K562 (cell line): ENCODE data around the gene NAV2. TPM values are rescaled to one million over a fixed set of nuclear protein-coding genes. Genes with fewer than 3 reads are reported as not detected.
A peak's percentile ranks its signal among the peaks of the same experiment; 100 is the strongest.

ENCODE experiments used
- ATAC-seq: fragments of 200-7000 bp; cut with Tn5 transposase; 3 replicates; pipeline ENCODE4 v1.9.1; 2020; ENCODE audit warnings: moderate library complexity
- BruUV-seq: library from RNA; stranded (reverse); fragments of 400-500 nt; replicated peaks from 2 replicates; lab custom pipeline; 2021; lab: Mats Ljungman, UMichigan
- CTCF ChIA-PET: fragments of 300-600 bp; formaldehyde crosslinking; extraction: SDS; loops from one replicate; lab custom pipeline; 2021; ENCODE audit warnings: low intra/inter-chr PET ratio; lab: Yijun Ruan, JAX
- POLR2A ChIA-PET: fragments of 300-600, 350-650 bp; sonication (Branson Sonifier 250); formaldehyde crosslinking; extraction: SDS; loops from one replicate; lab custom pipeline; 2021; ENCODE audit warnings: antibody characterized with exemption, inconsistent platforms; lab: Yijun Ruan, JAX
- DNase-seq, 4 experiments: peaks; one replicate each; pipeline versions ENCODE4 v3.0.0 to v3.0.0-alpha.2; 2011 to 2018; ENCODE audit warnings: low spot score in 3 of 4, mixed read lengths in 3 of 4; ENCODE audit errors: extremely low read depth in 1 of 4
- FAIRE-seq: peaks from 2 replicates; lab custom pipeline; 2011; peaks lifted over from hg19 to GRCh38; lab: Jason Lieb, UNC
- H2AFZ ChIP-seq: 2 replicates; pipeline ENCODE4 v1.6.0; 2011; ENCODE audit warnings: low read depth, low read length, control low read depth, inconsistent platforms
- H3K27ac ChIP-seq: fragments of 200-600 bp; 3 replicates; pipeline ENCODE4 v1.8.0; 2011; ENCODE audit warnings: low read depth, mild to moderate bottlenecking, control low read depth, inconsistent platforms, low read length, moderate library complexity, mixed read lengths; ENCODE audit errors: extremely low read depth
- H3K27me3 ChIP-seq, 2 experiments: fragments of 300-600 bp in 1 of 2; 2 replicates in 1 of 2; 3 replicates in 1 of 2; pipeline versions ENCODE4 v1.6.0 to v1.8.0; 2011; ENCODE audit warnings: inconsistent platforms in 2 of 2, low read length in 2 of 2, mild to moderate bottlenecking in 1 of 2, mixed read lengths in 1 of 2, moderate library complexity in 1 of 2; ENCODE audit not compliant: control insufficient read depth in 2 of 2, insufficient read depth in 2 of 2
- H3K36me3 ChIP-seq: fragments of 300-600 bp; 3 replicates; pipeline ENCODE4 v1.8.0; 2011; ENCODE audit warnings: mild to moderate bottlenecking, low read length, inconsistent platforms; ENCODE audit not compliant: control insufficient read depth, insufficient read depth
- H3K4me1 ChIP-seq, 2 experiments: fragments of 200-600 bp in 1 of 2; replicated peaks in 1 of 2; 2 replicates in 1 of 2; 3 replicates in 1 of 2; pipeline versions ENCODE4 v1.5.1 to v1.8.0; 2011; ENCODE audit warnings: inconsistent platforms in 2 of 2, low read length in 2 of 2, mild to moderate bottlenecking in 1 of 2, mixed read lengths in 1 of 2, moderate library complexity in 1 of 2; ENCODE audit not compliant: control insufficient read depth in 2 of 2, insufficient read depth in 2 of 2
- H3K4me2 ChIP-seq: 2 replicates; pipeline ENCODE4 v1.6.1; 2011; ENCODE audit warnings: low read length, control low read depth, inconsistent platforms, mixed read lengths; ENCODE audit not compliant: insufficient read depth
- H3K4me3 ChIP-seq: fragments of 200-600 bp; sonication (generic), shearing (Covaris generic); 2 replicates; pipeline ENCODE4 v1.5.1; 2016; ENCODE audit warnings: control low read depth, inconsistent platforms
- H3K79me2 ChIP-seq: fragments of 200-600 bp; 3 replicates; pipeline ENCODE4 v1.8.0; 2011; ENCODE audit warnings: low read length, inconsistent platforms; ENCODE audit not compliant: control insufficient read depth, insufficient read depth
- H3K9ac ChIP-seq, 2 experiments: 2 replicates each; pipeline versions ENCODE4 v1.6.0 to v1.6.1; 2011; ENCODE audit warnings: low read depth in 2 of 2, low read length in 2 of 2, control low read depth in 1 of 2, inconsistent platforms in 1 of 2, mild to moderate bottlenecking in 1 of 2, mixed read lengths in 1 of 2; ENCODE audit not compliant: insufficient read depth in 1 of 2
- H3K9me1 ChIP-seq: one replicate; pipeline ENCODE4 v1.6.0; 2011; ENCODE audit warnings: inconsistent platforms, mild to moderate bottlenecking, low read length, moderate library complexity; ENCODE audit not compliant: control insufficient read depth, insufficient read depth
- H3K9me3 ChIP-seq: replicated peaks from 2 replicates; pipeline ENCODE4 v1.5.1; 2011; ENCODE audit warnings: low read depth, low read length, inconsistent platforms; ENCODE audit not compliant: control insufficient read depth, insufficient read depth
- H4K20me1 ChIP-seq: replicated peaks from 2 replicates; pipeline ENCODE4 v1.6.1; 2011; ENCODE audit warnings: low read length, inconsistent platforms, mixed read lengths; ENCODE audit not compliant: control insufficient read depth, insufficient read depth
- CHD2 ChIP-seq: IDR thresholded peaks from 2 replicates; pipeline ENCODE4 v1.6.1; 2011; ENCODE audit warnings: low read depth, low read length
- ELF1 ChIP-seq: fragments of 200-800 bp; sonication (Bioruptor generic); IDR thresholded peaks from 2 replicates; pipeline ENCODE4 v1.6.1; 2016; ENCODE audit warnings: missing genetic modification characterization, missing compliant biosample characterization
- ETS2 ChIP-seq: IDR thresholded peaks from 2 replicates; pipeline ENCODE4 v1.6.1; 2016; ENCODE audit warnings: borderline replicate concordance, missing genetic modification characterization, mild to moderate bottlenecking, moderate library complexity, missing compliant biosample characterization; ENCODE audit not compliant: poor library complexity, severe bottlenecking
- FIP1L1 ChIP-seq: fragments of 200-400 bp; formaldehyde crosslinking; IDR thresholded peaks from 2 replicates; pipeline ENCODE4 v1.6.1; 2018; ENCODE audit warnings: mild to moderate bottlenecking, low read depth, low read length; ENCODE audit not compliant: poor library complexity, severe bottlenecking
- FOXJ3 ChIP-seq: sonication (generic); formaldehyde crosslinking; IDR thresholded peaks from 2 replicates; pipeline ENCODE4 v1.4.0; 2020; ENCODE audit warnings: mild to moderate bottlenecking, missing genetic modification reagents
- HNRNPUL1 ChIP-seq: fragments of 200-400 bp; formaldehyde crosslinking; IDR thresholded peaks from 2 replicates; pipeline ENCODE4 v1.6.1; 2017; ENCODE audit warnings: low read length
- NRF1 ChIP-seq, 2 experiments: fragments of 450-650 bp; IDR thresholded peaks in 1 of 2; conservative IDR thresholded peaks in 1 of 2; 2 replicates each; pipeline ENCODE4 v1.6.1; 2014; ENCODE audit warnings: mild to moderate bottlenecking in 2 of 2
- SNIP1 ChIP-seq: fragments of 450-650 bp; IDR thresholded peaks from 2 replicates; pipeline ENCODE4 v1.7.1; 2017; ENCODE audit warnings: low read depth, mild to moderate bottlenecking
- ZFP30 ChIP-seq: fragments of 250-450 bp; sonication (Bioruptor Pico); IDR thresholded peaks from 2 replicates; pipeline ENCODE4 v1.8.0; 2022; ENCODE audit warnings: moderate library complexity, mild to moderate bottlenecking, inconsistent platforms, borderline replicate concordance
- ZNF668 ChIP-seq: fragments of 250-450 bp; sonication (Bioruptor Pico); IDR thresholded peaks from 2 replicates; pipeline ENCODE4 v1.8.0; 2022; ENCODE audit warnings: mild to moderate bottlenecking, inconsistent platforms
- ZNF780A ChIP-seq: fragments of 250-450 bp; sonication (Bioruptor Pico); IDR thresholded peaks from 2 replicates; pipeline ENCODE4 v1.5.0; 2021; ENCODE audit warnings: mild to moderate bottlenecking
- WGBS: fragments of 100-300 bp; shearing (Covaris generic); methylation state at CpG from one replicate; pipeline ENCODE4 v1.1.6; 2016; ENCODE audit warnings: low coverage, mixed read lengths; ENCODE audit not compliant: insufficient coverage; ENCODE audit errors: missing lambda C conversion rate; 5-methylcytosine and 5-hydroxymethylcytosine counted together
- in situ Hi-C: fragments of 300-500 bp; cut with MboI; formaldehyde crosslinking; loops from 4 replicates; pipeline ENCODE4 v1.15.0; 2018; ENCODE audit warnings: inconsistent platforms, mixed read lengths
- intact Hi-C: fragments of 100-400 bp; cut with micrococcal nuclease; formaldehyde crosslinking; loops from 2 replicates; pipeline ENCODE4 v1.14.2; 2022
- polyA plus RNA-seq, 8 experiments: library from polyadenylated mRNA; depleted of rRNA in 4 of 8; stranded (reverse) in 5 of 8; unstranded in 3 of 8; fragments of >200 nt; fragmentation: Nextera tagmentation in 2 of 8; fragmentation: Illumina TruSeq in 1 of 8; extraction: Ambion mirVana in 2 of 8; extraction: Trizol in 1 of 8; gene quantifications; 2 replicates each; pipeline versions ENCODE4 v1.2.1 to v1.2.3, GENCODE V29; 2011 to 2014; ENCODE audit warnings: inconsistent platforms in 1 of 8, missing spikeins in 1 of 8
- total RNA-seq, 7 experiments: library from RNA; depleted of rRNA in 6 of 7; stranded (reverse); fragments of >200 nt in 6 of 7; fragmentation: Illumina TruSeq in 2 of 7; extraction: Trizol in 2 of 7; gene quantifications; 2 replicates each; pipeline versions ENCODE4 v1.2.1 to v1.2.3, GENCODE V29; 2011 to 2021; ENCODE audit warnings: low replicate concordance in 1 of 7

NAV2 gene
- total and polyA plus RNA-seq, 9 of the 15 experiments (the other 6 are each of a cell fraction or from before 2014, with no cell fraction given): 0.03 to 0.35 (median 0.05) TPM

GRCh38 chr11:20113149-20113438 lies 400.5 kb downstream of the NAV2 start:
- Histone ChIP-seq H3K9me3 (no peaks in the 10 kb centered on the region), H3K36me3 (no peaks in the 10 kb centered on the region), H3K27me3 (peaks cover 0 to 5% of the 10 kb centered on the region in 2 experiments; a peak in 1 of 5 replicates), H3K9me1 (no peaks in the 10 kb centered on the region), H3K79me2 (no peaks in the 10 kb centered on the region), H4K20me1 (no peaks in the 10 kb centered on the region; the same call in 1 of the 2 replicates), H3K9ac (no peak overlapping the region; a peak in 1 of 4 replicates), H3K4me1 (peaks cover 12 to 15% of the 10 kb centered on the region in 2 experiments), H3K27ac (no peak overlapping the region), H3K4me3 (no peak overlapping the region), H2AFZ (peak overlapping the region; percentile 77), H3K4me2 (no peak overlapping the region)
- CTCF ChIA-PET: no interaction called here
- ATAC-seq (no peak), FAIRE-seq (no peak), DNase-seq (no peak)
- no TSS peak for BruUV-seq
- intact Hi-C loops: loop anchor here (5.0 kb wide), 2 partner anchors 46 to 76 kb away; no protein-coding TSS in a partner anchor
- WGBS: 45% methylated on average over 5 of the region's 5 CpGs
- in situ Hi-C loops: no loop called here
- TF ChIP-seq FIP1L1: no peak
- no peak for TF ChIP-seq ETS2 (tag)
- no peak for TF ChIP-seq ZFP30 (CRISPR knock-in tag)
- no peak for TF ChIP-seq FOXJ3 (CRISPR knock-in tag)
- TF ChIP-seq SNIP1: no peak
- TF ChIP-seq ELF1 (tag): no peak
- no peak for TF ChIP-seq ZNF668 (CRISPR knock-in tag)
- no peak for TF ChIP-seq CHD2
- TF ChIP-seq NRF1 (conservative IDR thresholded peaks at IDR 0.05 in 1 of 2, IDR thresholded peaks at IDR 0.05 in 1 of 2): no peak
- no peak for TF ChIP-seq HNRNPUL1
- TF ChIP-seq ZNF780A: no peak
- POLR2A ChIA-PET: interaction anchor here (0.6 to 1.5 kb wide), 3 partner anchors 16 to 92 kb away, joined by 3 to 8 read pairs (median 3); no protein-coding TSS in a partner anchor
